Stomach (tissue), 9 donors: ENCODE measurements around the gene SH2D3A. TPM values are rescaled to one million over a fixed set of nuclear protein-coding genes. Genes with fewer than 3 reads are reported as not detected.

Experiments used
- DNase-seq, 2 donors: peaks; one replicate each; pipeline versions ENCODE4 v3.0.0 to v3.0.0-alpha.2; 2013 to 2019
- H3K27ac ChIP-seq, 5 donors: fragments of 200-600 bp in 4 of 5; sonication (generic) in 4 of 5; one replicate each; pipeline ENCODE4 v1.5.1; 2013 to 2019; ENCODE audit warnings: mild to moderate bottlenecking in 1 of 5, moderate library complexity in 1 of 5
- H3K27me3 ChIP-seq, 3 donors: fragments of 200-600 bp; sonication (generic); one replicate each; pipeline ENCODE4 v1.5.1; 2017 to 2019; ENCODE audit warnings: mixed run types in 1 of 3
- H3K36me3 ChIP-seq, 4 donors: fragments of 200-600 bp; sonication (generic); 1 replicate in 3 of 4; 2 replicates in 1 of 4; pipeline ENCODE4 v1.5.1; 2016 to 2019
- H3K4me1 ChIP-seq, 4 donors: fragments of 200-600 bp; sonication (generic); one replicate each; pipeline ENCODE4 v1.5.1; 2016 to 2019
- H3K4me3 ChIP-seq, 4 donors: fragments of 200-600 bp; sonication (generic) in 3 of 4; one replicate each; pipeline ENCODE4 v1.5.1; 2016 to 2019; ENCODE audit warnings: mild to moderate bottlenecking in 1 of 4
- H3K9me3 ChIP-seq, 4 donors: fragments of 200-600 bp; sonication (generic); one replicate each; pipeline ENCODE4 v1.5.1; 2016 to 2019
- EP300 ChIP-seq: sonication (generic); formaldehyde crosslinking; IDR thresholded peaks from one replicate; pipeline ENCODE4 v1.6.1; 2017; ENCODE audit warnings: antibody characterized with exemption
- POLR2A ChIP-seq, 4 donors: fragments of 450-650 bp; IDR thresholded peaks; one replicate each; pipeline ENCODE4 v1.6.1; 2016; ENCODE audit warnings: antibody characterized with exemption in 4 of 4, control low read depth in 2 of 4, mild to moderate bottlenecking in 1 of 4, moderate library complexity in 1 of 4
- POLR2AphosphoS5 ChIP-seq, 3 donors: sonication (generic); formaldehyde crosslinking; IDR thresholded peaks; one replicate each; pipeline ENCODE4 v1.6.1; 2016; ENCODE audit warnings: antibody characterized with exemption in 3 of 3
- WGBS, 5 donors: extraction: QIAGEN DNeasy Blood & Tissue Kit in 3 of 5; methylation state at CpG; one replicate each; pipeline versions ENCODE4 v1.1.5 to v1.1.7; 2013 to 2018; 5-methylcytosine and 5-hydroxymethylcytosine counted together
- intact Hi-C: fragments of 100-400 bp; cut with DNase I; formaldehyde crosslinking; loops from one replicate; pipeline ENCODE4 v1.15.1; 2023; ENCODE audit warnings: low total_unique reads
- polyA plus RNA-seq, 3 donors: library from polyadenylated mRNA; stranded (reverse); fragments of 200-250 nt; gene quantifications; one replicate each; pipeline ENCODE4 v1.2.3, GENCODE V29; 2013
- total RNA-seq, 5 donors: library from RNA; depleted of rRNA; stranded (reverse); fragments of >200 nt; gene quantifications; one replicate each; pipeline versions ENCODE4 v1.1.0 to v1.2.3, GENCODE V29; 2014 to 2016
- TF ChIP-seq, protein P1 (sequence below), 7 experiments: fragments of 450-650 bp in 4 of 7; fragments of 200-600 bp in 3 of 7; sonication (generic) in 3 of 7; IDR thresholded peaks; one replicate each; pipeline ENCODE4 v1.5.1; 2016 to 2019; ENCODE audit warnings: antibody characterized with exemption in 7 of 7, control low read depth in 2 of 7, mild to moderate bottlenecking in 1 of 7
- donor health status: healthy with polysubstance abuse.
- donor health status: Bipolar disorder and iron deficiency.
- donor health status: healthy.

The SH2D3A gene
- total and polyA plus RNA-seq, 8 donors = 8.8 to 71.3 (median 27.3) TPM

GRCh38 chr19:6811378-6811777 is 44.1 kb upstream of the SH2D3A start:
- Histone ChIP-seq H3K27ac (no peak overlapping the region), H3K9me3 (peaks cover 0 to 4% (median 0%) of the 10 kb centered on the region in 4 donors), H3K4me3 (no peak overlapping the region), H3K27me3 (no peaks in the 10 kb centered on the region), H3K36me3 (no peaks in the 10 kb centered on the region), H3K4me1 (no peaks in the 10 kb centered on the region)
- no peak for DNase-seq
- intact Hi-C loops = no loop called here
- WGBS, 5 donors = 81 to 87% (median 82%) methylated on average over 3 of the region's 3 CpGs
- TF ChIP-seq EP300 (no peak), POLR2A (IDR thresholded peaks at IDR 0.05) (no peak), POLR2AphosphoS5 (IDR thresholded peaks at IDR 0.05) (no peak)
- TF ChIP-seq, protein P1, sequence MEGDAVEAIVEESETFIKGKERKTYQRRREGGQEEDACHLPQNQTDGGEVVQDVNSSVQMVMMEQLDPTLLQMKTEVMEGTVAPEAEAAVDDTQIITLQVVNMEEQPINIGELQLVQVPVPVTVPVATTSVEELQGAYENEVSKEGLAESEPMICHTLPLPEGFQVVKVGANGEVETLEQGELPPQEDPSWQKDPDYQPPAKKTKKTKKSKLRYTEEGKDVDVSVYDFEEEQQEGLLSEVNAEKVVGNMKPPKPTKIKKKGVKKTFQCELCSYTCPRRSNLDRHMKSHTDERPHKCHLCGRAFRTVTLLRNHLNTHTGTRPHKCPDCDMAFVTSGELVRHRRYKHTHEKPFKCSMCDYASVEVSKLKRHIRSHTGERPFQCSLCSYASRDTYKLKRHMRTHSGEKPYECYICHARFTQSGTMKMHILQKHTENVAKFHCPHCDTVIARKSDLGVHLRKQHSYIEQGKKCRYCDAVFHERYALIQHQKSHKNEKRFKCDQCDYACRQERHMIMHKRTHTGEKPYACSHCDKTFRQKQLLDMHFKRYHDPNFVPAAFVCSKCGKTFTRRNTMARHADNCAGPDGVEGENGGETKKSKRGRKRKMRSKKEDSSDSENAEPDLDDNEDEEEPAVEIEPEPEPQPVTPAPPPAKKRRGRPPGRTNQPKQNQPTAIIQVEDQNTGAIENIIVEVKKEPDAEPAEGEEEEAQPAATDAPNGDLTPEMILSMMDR (IDR thresholded peaks at IDR 0.05) = no peak

DNA sequence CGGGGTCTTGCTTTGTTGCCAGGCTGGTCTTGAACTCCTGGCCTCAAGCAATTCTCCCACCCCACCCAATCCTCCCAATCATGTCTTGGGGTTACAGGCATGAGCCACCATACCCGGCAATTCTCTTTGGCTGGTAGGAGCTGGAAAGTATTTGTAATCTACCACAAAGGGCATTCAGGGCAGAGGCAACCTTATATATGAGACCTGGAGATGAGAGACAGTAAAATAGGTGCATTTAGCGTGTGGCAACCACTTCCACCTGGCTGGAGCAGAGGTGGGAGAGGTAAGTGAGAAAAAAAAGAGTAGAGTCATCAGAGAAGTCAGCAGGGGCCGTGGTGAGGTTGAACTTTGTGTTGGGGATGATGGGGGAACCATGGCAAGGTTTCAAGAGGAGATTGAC is 42.0 kb upstream of the SH2D3A start:
- H3K4me1 ChIP-seq = no peaks in the 10 kb centered on the region
- no peak for DNase-seq
- no peaks in the 10 kb centered on the region for H3K36me3 ChIP-seq
- intact Hi-C loops = no loop called here
- H3K9me3 ChIP-seq = peaks cover 0 to 4% (median 0%) of the 10 kb centered on the region in 4 donors
- H3K27me3 ChIP-seq = peaks cover 0 to 2% (median 0%) of the 10 kb centered on the region in 3 donors
- H3K27ac ChIP-seq = no peak overlapping the region
- no peak overlapping the region for H3K4me3 ChIP-seq
- 55 to 71% (median 64%) methylated on average over 4 of the region's 4 CpGs for WGBS, 5 donors
- TF ChIP-seq POLR2AphosphoS5 (IDR thresholded peaks at IDR 0.05) (no peak), EP300 (no peak), POLR2A (IDR thresholded peaks at IDR 0.05) (no peak)
- TF ChIP-seq, protein P1 (IDR thresholded peaks at IDR 0.05) = no peak

GRCh38 chr19:6808494-6808893 is 41.3 kb upstream of the SH2D3A start:
- TF ChIP-seq POLR2AphosphoS5 (IDR thresholded peaks at IDR 0.05) (no peak), POLR2A (IDR thresholded peaks at IDR 0.05) (no peak), EP300 (no peak)
- TF ChIP-seq, protein P1 (IDR thresholded peaks at IDR 0.05) = no peak
- 89 to 100% (median 96%) methylated on average over 1 of the region's 1 CpG for WGBS, 5 donors
- H3K4me3 ChIP-seq = no peak overlapping the region
- H3K36me3 ChIP-seq = no peaks in the 10 kb centered on the region
- peaks cover 0 to 4% (median 0%) of the 10 kb centered on the region in 4 donors for H3K9me3 ChIP-seq
- H3K27me3 ChIP-seq = peaks cover 0 to 9% (median 0%) of the 10 kb centered on the region in 3 donors
- H3K27ac ChIP-seq = no peak overlapping the region
- intact Hi-C loops = no loop called here
- H3K4me1 ChIP-seq = peaks cover 0 to 4% (median 0%) of the 10 kb centered on the region in 4 donors
- DNase-seq = no peak

DNA sequence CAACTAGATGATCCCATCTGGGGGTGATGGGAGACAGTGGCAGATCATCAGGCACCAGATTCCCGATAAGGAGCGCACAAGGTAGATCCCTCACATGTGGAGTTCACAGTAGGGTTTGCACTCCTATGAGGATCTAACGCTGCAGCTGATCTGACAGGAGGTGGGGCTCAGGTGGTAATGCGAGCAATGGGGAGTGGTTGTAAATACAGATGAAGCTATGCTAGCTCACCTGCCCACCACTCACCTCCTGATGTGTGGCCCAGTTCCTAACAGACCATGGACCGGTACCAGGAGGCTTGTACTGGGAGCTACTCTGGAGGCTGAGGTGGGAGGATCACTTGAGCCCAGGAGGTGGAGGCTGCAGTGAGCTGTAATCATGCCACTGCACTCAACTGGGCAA is 40.1 kb upstream of the SH2D3A start:
- Histone ChIP-seq H3K4me1 (peaks cover 0 to 8% (median 0%) of the 10 kb centered on the region in 4 donors), H3K27ac (no peak overlapping the region), H3K27me3 (peaks cover 0 to 19% (median 0%) of the 10 kb centered on the region in 3 donors), H3K4me3 (no peak overlapping the region), H3K9me3 (no peaks in the 10 kb centered on the region), H3K36me3 (no peaks in the 10 kb centered on the region)
- DNase-seq = no peak
- TF ChIP-seq, protein P1 (IDR thresholded peaks at IDR 0.05) = no peak
- TF ChIP-seq POLR2A (IDR thresholded peaks at IDR 0.05) = no peak
- no peak for TF ChIP-seq POLR2AphosphoS5 (IDR thresholded peaks at IDR 0.05)
- no peak for TF ChIP-seq EP300
- WGBS, 5 donors = 83 to 98% (median 88%) methylated on average over 5 of the region's 5 CpGs
- intact Hi-C loops = no loop called here
